HG02870 (cell line): ENCODE results near the gene MEOX1.
"Not testable (repeated sequence)": the region's sequence is repeated elsewhere in the genome, so short reads cannot be mapped to it uniquely, and the experiment has no call there.

ENCODE experiments used
- ATAC-seq: cut with Tn5 transposase; IDR thresholded peaks from one replicate; pipeline ENCODE4 v1.9.1; 2021; ENCODE audit warnings: mild to moderate bottlenecking, moderate library complexity; ENCODE audit not compliant: unreplicated experiment

MEOX1 gene

DNA sequence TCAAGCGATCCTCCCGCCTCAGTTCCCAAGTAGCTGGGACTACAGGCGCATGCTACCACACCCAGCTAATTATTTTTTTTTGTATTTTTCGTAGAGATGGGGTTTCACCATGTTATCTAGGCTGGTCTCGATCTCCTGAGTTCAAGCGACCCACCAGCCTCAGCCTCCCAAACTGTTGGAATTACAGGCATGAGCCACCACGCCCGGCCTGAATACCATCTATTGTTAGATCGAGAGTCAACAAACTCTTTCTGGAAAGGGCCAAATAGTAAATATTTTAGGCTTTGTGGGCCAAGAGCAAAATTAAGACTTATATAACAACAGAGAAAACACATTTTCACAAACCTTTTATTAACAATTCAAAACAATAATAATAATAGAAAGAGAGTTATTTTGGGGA is 41.6 kb downstream of the MEOX1 start:
- no peak for ATAC-seq

GRCh38 chr17:43619705-43620104 is 42.0 kb downstream of the MEOX1 start:
- no peak for ATAC-seq

DNA sequence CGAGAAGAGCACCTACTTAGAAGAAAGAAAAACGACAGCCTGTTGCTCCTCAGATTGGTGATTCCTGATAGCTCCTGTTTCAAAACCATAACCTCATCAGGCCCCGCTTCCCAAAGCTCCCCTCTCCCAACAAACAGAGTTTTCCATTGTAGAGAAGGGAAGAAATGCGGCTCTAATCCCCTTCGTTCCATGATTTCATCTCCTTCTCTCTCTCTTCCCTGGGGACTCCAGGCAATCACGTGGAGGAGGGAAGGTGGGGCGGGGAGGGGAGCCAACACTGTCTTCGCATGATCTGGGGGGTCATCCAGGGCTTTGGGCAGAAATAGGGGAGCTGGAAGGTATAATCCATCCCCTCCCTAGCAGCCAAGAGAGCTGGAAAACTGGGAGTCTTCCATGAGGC is 43.4 kb downstream of the MEOX1 start:
- no peak for ATAC-seq

GRCh38 chr17:43616852-43617251 is 44.9 kb downstream of the MEOX1 start:
- ATAC-seq, result no peak

- no peak for ATAC-seq
Measured at GRCh38 chr17:43616421-43616820, 45.3 kb downstream of the MEOX1 start.

GRCh38 chr17:43616029-43616351 is 45.7 kb downstream of the MEOX1 start:
- ATAC-seq, result no peak

DNA sequence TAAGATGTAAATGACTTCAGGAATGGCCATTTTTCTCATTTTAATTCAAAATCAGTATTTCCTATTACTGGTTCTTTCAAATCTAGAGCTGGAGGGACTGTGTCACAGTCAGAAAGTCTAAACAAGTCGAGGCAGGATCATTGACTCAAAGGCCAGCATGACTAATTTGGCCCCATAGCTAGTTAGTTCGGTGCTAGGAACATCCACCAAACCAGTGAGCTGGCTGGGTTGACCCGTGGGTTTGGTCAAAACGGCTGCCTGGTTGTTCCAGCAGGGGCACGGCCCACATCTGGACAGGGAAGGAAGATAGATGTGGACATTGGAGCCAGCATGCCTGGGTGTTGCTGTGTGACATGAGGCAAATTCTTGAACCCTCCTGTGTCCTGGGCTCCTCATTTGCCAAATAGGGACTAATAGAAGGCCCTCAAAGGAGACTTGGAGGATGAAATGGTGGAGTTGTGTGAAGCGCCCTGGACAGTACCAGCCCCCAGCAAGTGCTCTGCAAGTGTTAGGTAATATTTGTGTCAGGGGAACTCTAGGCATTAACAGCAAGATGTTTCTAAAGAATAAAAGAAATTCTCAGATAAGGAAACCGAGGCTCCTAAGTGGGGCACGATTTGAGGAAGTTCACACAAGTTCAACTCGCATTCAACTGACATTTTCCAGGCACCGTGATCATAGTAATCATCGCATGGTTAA is 46.2 kb downstream of the MEOX1 start:
- ATAC-seq, result no peak

DNA sequence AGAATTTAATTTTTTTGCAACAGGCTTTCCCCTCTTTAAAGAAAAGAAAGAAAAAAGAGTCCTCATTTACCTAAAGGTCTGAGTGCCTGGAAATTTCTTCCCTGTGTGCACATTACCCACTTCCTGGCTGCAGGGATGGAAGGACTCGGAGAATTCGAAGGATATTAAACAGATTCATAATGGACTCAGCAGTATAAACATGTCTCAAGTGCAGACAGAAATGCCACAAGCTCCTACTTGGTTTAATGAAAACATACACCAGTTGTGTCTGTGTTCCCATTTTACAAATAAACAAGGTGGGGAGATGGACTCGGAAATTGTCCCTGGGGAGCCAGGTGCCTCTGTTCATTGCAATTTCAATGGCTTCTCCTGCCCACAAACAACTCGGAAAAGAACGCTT is 47.2 kb downstream of the MEOX1 start:
- ATAC-seq, result no peak

DNA sequence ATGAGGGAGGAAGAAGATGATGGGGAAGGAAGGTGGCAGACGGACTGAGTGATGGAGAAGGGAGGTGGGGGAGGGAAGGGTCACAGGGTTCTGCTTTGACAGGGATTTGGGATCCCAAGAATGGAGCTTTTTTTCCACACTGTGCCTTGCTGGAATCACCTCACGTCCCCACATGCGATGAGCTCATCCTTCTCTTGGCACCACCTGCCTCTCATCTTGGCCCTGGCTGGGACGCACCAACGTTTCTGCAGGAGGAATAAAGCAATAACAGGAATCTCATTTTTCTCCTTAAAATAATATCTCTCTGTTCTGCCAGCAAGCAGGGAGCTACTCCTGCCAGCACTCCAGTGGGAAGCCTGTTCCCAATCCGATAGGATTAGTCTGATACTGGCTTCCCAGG is 47.8 kb downstream of the MEOX1 start:
- no peak for ATAC-seq

- no peak for ATAC-seq
Measured at GRCh38 chr17:43612515-43612914, 49.2 kb downstream of the MEOX1 start.

- ATAC-seq, result no peak
Measured at GRCh38 chr17:43611230-43611969, 50.3 kb downstream of the MEOX1 start.

GRCh38 chr17:43609613-43610385 is 51.9 kb downstream of the MEOX1 start:
- no peak for ATAC-seq

DNA sequence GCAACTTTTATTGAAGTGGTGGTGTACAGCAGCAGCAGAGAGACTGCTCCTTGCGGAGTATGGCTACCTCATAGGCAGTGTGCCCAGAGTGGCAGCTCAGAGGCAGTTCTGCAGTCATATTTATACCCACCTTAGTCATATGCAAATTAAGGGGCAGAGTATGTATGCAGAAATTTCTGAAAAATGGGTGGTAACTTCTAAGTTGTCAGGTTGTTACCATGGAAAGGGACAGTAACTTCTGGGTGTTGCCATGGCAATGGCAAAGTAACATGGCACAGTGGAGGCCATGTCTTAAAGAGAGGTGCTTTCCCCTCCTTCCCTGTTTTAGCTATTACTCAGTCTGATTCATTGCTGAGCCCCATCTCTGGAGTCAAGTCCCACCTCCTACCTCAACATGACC is 53.4 kb downstream of the MEOX1 start:
- ATAC-seq, result no peak

GRCh38 chr17:43604549-43604948 is 57.2 kb downstream of the MEOX1 start:
- ATAC-seq, result no peak

- no peak for ATAC-seq
Measured at GRCh38 chr17:43603321-43603720, 58.4 kb downstream of the MEOX1 start.

- not testable (repeated sequence) for ATAC-seq
Measured at GRCh38 chr17:43602556-43602955, 59.2 kb downstream of the MEOX1 start.

DNA sequence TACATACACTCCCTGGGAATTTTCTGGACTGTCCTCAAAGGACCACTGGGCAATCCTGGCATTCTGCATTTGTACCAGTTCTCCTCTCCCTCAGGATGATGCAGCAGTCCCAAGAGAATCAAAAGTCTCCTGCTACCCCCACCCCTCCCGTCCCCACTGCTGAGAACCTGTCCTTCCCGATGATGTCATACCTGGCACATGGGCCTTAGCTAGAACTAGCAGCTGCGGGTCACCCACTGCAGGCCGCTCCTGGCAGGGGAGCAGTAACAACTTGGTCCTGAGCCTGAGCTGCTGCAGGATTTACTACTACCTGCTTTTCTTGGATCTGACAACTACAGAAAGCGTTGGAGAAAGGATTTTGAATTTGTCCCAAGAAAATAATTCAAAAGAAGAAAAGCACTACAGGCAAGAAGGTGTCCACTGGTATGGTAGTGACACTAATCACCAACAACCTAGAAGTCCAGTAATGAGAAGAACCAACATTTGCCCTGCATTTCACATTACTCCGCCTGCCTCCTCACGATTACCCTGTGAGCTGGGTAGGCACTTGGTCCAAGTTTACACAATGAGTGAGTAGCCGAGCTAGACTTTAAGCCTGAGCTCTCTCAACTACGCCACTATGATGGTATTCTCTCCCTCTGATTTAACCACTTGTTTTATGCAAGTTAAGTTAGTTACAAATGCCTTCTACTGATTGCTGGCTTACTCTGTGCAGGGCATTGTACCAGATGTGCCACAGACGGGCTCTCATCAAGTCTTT is 60.3 kb downstream of the MEOX1 start:
- ATAC-seq, result no peak

DNA sequence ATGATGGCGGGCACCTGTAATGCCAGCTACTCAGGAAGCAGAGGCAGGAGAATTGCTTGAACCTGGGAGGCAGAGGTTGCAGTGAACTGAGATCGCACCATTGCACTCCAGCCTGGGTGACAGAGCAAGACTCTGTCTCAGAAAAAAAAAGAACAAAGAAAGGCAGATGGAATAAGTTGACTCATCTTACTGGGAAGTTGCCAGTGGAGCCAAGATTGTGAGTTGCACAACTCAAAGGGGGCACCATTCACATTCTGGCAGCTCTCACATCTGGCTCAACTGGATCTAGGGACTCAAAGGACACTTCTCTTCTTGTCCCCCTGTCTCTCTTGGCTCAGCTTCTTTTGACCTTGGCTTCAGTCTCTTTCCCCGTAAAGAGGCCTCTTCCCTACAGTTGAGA is 61.9 kb downstream of the MEOX1 start:
- no peak for ATAC-seq

- no peak for ATAC-seq
Measured at GRCh38 chr17:43599046-43599395, 62.7 kb downstream of the MEOX1 start.

- no peak for ATAC-seq
Measured at GRCh38 chr17:43598357-43599045, 63.2 kb downstream of the MEOX1 start.
